ENCODE data around the gene VWA1. TPM values are rescaled to one million over a fixed set of nuclear protein-coding genes. Genes with fewer than 3 reads are reported as not detected.
"Not testable (repeated sequence)": the region's sequence is repeated elsewhere in the genome, so short reads cannot be mapped to it uniquely, and the experiment has no call there.

Gene VWA1
- total RNA-seq, 4 donors from 2014 or later = 59.8 to 137 (median 96.4) TPM

- no peak for ATAC-seq
- TF ChIP-seq CTCF (IDR thresholded peaks at IDR 0.05) = no peak
- TF ChIP-seq EP300 (IDR thresholded peaks at IDR 0.05) = no peak
- no peak for TF ChIP-seq POLR2AphosphoS5 (IDR thresholded peaks at IDR 0.05)
- TF ChIP-seq POLR2A (IDR thresholded peaks at IDR 0.05) = no peak
Observed at GRCh38 chr1:1411626-1412025, 23.9 kb upstream of the VWA1 start.

GRCh38 chr1:1412311-1412902 lies 23.1 kb upstream of the VWA1 start:
- H3K4me1 ChIP-seq = peaks cover 0 to 25% (median 15%) of the 10 kb centered on the region in 3 donors
- H3K36me3 ChIP-seq, H3K4me3 ChIP-seq, H3K9me3 ChIP-seq, ATAC-seq, H3K27ac ChIP-seq, H3K27me3 ChIP-seq: not testable (repeated sequence)
- 56 to 85% methylated on average over 5 to 11 of the region's 11 CpGs for WGBS, 2 donors (ENCODE audit: low coverage in 1 of 2)

More at GRCh38 chr1:1411626-1412025, 23.9 kb upstream of the VWA1 start:
- Histone ChIP-seq H3K27me3 (no peaks in the 10 kb centered on the region), H3K4me1 (peaks cover 0 to 26% (median 15%) of the 10 kb centered on the region in 3 donors), H3K36me3 (peaks cover 0 to 9% of the 10 kb centered on the region in 2 donors), H3K27ac (no peak overlapping the region), H3K4me3 (no peak overlapping the region), H3K9me3 (no peaks in the 10 kb centered on the region)
- WGBS, 2 donors (ENCODE audit: low coverage in 1 of 2) = 81 to 93% methylated on average over 4 of the region's 13 CpGs

DNA sequence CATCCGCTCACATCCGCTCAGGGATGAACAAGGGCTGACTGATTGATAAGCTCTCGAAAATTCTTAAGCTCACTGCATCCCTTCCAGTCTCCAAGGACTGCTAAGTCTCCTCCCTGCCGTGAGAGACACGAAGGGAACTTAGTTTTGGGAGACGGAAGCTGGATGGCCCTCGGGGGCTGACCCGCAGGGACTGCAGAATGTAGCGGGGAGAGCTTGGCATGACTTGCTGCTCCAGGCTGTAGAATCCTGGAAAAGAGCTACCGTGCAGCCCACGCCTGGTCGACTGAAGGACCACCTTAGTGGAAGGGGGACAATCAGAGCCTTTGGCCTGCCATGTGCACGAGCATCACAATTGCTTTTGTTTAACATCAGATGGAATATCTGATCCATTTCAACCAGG lies 19.7 kb upstream of the VWA1 start:
- no peak overlapping the region for H3K4me3 ChIP-seq

GRCh38 chr1:1417396-1417795 lies 18.1 kb upstream of the VWA1 start:
- not testable (repeated sequence) for H3K27me3 ChIP-seq, H3K9me3 ChIP-seq, H3K4me3 ChIP-seq, ATAC-seq, H3K36me3 ChIP-seq, H3K27ac ChIP-seq
- 70 to 92% methylated on average over 2 to 3 of the region's 5 CpGs for WGBS, 2 donors (ENCODE audit: low coverage in 1 of 2)
- peaks cover 0 to 34% (median 8%) of the 10 kb centered on the region in 3 donors for H3K4me1 ChIP-seq

More for the DNA sequence above, 19.7 kb upstream of the VWA1 start:
- Histone ChIP-seq H3K36me3 (no peaks in the 10 kb centered on the region), H3K4me1 (peaks cover 0 to 19% (median 5%) of the 10 kb centered on the region in 3 donors), H3K27ac (no peak overlapping the region), H3K9me3 (no peaks in the 10 kb centered on the region), H3K27me3 (no peaks in the 10 kb centered on the region)
- WGBS, 2 donors (ENCODE audit: low coverage in 1 of 2) = 50 to 72% methylated on average over 1 to 9 of the region's 13 CpGs
- ATAC-seq = no peak
- no peak for TF ChIP-seq POLR2AphosphoS5 (IDR thresholded peaks at IDR 0.05)
- no peak for TF ChIP-seq EP300 (IDR thresholded peaks at IDR 0.05)
- TF ChIP-seq CTCF (IDR thresholded peaks at IDR 0.05) = no peak
- no peak for TF ChIP-seq POLR2A (IDR thresholded peaks at IDR 0.05)

- ATAC-seq, H3K27me3 ChIP-seq, H3K36me3 ChIP-seq, H3K4me3 ChIP-seq, H3K9me3 ChIP-seq, H3K27ac ChIP-seq: not testable (repeated sequence)
- peaks cover 0 to 34% (median 8%) of the 10 kb centered on the region in 3 donors for H3K4me1 ChIP-seq
- WGBS, 2 donors (ENCODE audit: low coverage in 1 of 2) = 86 to 100% methylated on average over 1 to 15 of the region's 25 CpGs
Observed at GRCh38 chr1:1417825-1418463, 17.5 kb upstream of the VWA1 start.

DNA sequence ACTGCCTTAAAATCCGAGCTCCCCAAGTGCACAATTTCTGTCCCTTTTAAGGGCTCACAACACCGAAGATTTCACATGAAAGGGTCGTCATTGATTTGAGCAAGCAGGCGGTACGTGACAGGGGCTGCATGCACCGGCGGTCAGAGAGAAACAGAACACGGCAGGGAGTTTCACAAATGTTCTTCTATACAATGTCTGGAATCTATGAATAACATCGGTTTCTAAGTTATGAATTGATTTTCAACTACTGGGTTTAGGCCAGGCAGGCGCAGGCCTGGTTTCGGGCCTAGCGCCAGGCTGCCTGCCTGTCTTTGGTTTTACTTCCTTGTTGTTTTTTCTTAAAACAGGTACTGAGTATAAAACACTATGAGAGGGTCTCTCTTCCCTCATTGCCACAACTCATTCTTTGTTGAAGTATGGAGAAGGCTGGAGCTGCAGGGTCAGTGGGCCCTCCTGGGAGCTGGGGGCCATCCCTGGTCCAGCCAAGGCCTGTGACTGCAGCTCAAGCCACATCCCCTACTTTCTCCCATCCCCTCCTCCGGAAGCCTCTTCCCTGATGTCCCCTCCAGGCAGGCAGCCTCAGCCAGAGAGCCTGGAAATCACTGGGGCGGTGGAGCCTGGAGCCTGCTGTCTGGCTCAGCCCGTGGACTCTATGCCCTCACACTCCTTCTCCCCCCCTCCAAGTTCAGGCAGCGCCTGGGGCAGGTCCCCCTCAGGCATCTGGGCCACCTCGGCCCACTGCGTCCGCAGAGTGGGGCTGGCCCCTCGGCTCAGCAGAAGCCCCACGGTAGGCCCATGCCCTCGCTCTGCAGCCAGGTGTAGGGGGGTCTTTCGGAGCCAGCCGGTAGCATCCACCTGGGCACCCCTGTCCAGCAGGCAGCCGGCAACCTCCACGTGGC lies 16.8 kb upstream of the VWA1 start:
- no peaks in the 10 kb centered on the region for H3K27me3 ChIP-seq
- H3K4me1 ChIP-seq = peaks cover 0 to 34% (median 8%) of the 10 kb centered on the region in 3 donors
- no peak overlapping the region for H3K4me3 ChIP-seq
- no peaks in the 10 kb centered on the region for H3K36me3 ChIP-seq
- no peak for ATAC-seq
- WGBS, 2 donors (ENCODE audit: low coverage in 1 of 2) = 91 to 95% methylated on average over 4 to 16 of the region's 26 CpGs
- TF ChIP-seq POLR2A (IDR thresholded peaks at IDR 0.05) (no peak), EP300 (IDR thresholded peaks at IDR 0.05) (no peak), POLR2AphosphoS5 (IDR thresholded peaks at IDR 0.05) (no peak), CTCF (IDR thresholded peaks at IDR 0.05) (no peak)
- H3K27ac ChIP-seq = peak overlapping the region in 2 of 4 donors; percentile 84 to 90
- H3K9me3 ChIP-seq = no peaks in the 10 kb centered on the region
